ENCODE measurements around the gene ZDHHC17. TPM values are rescaled to one million over a fixed set of nuclear protein-coding genes. Genes with fewer than 3 reads are reported as not detected.

Gene ZDHHC17
- polyA plus RNA-seq, 1 of the 3 experiments (the other 2 are of a cell fraction), result 28.6 TPM

GRCh38 chr12:76745343-76745742, 18.6 kb upstream of the ZDHHC17 start:
- Histone ChIP-seq H4K20me1 (ENCODE audit: insufficient read depth) (no peaks in the 10 kb centered on the region), H3K27ac (ENCODE audit: low read depth in 2 of 2, low read length in 1 of 2) (no peak overlapping the region), H3K9ac (no peak overlapping the region), H3F3A (replicated peaks; ENCODE audit: insufficient read depth) (no peaks in the 10 kb centered on the region), H3K9me3 (no peaks in the 10 kb centered on the region), H2AFZ (ENCODE audit: low read depth) (no peak overlapping the region), H3K4me2 (no peak overlapping the region), H3K36me3 (replicated peaks in 1 of 2; ENCODE audit: control insufficient read depth in 1 of 2, insufficient read depth in 2 of 2, low read length in 1 of 2) (no peaks in the 10 kb centered on the region), H3K79me2 (ENCODE audit: insufficient read depth) (no peaks in the 10 kb centered on the region), H3K9me2 (no peaks in the 10 kb centered on the region), H3K4me1 (ENCODE audit: control insufficient read depth in 1 of 2, insufficient read depth in 2 of 2, low read depth in 1 of 2, low read length in 1 of 2) (no peaks in the 10 kb centered on the region), H3K4me3 (ENCODE audit: low read depth in 2 of 2, low read length in 1 of 2) (no peak overlapping the region), H3K27me3 (ENCODE audit: insufficient read depth) (no peaks in the 10 kb centered on the region)
- WGBS (ENCODE audit: low lambda C conversion rate), result 69% methylated on average over 2 of the region's 2 CpGs
- DNase-seq, result no peak
- POLR2A ChIA-PET, result no interaction called here
- TF ChIP-seq MAX (IDR thresholded peaks at IDR 0.05; ENCODE audit: low read depth) (no peak), FOSL2 (IDR thresholded peaks at IDR 0.05; ENCODE audit: borderline replicate concordance, low read depth) (no peak), RXRA (IDR thresholded peaks at IDR 0.05; ENCODE audit: borderline replicate concordance, low read depth) (no peak), GABPA (IDR thresholded peaks at IDR 0.05; ENCODE audit: low read depth) (no peak), MEF2A (IDR thresholded peaks at IDR 0.05; ENCODE audit: borderline replicate concordance, low read depth) (no peak), RAD21 (IDR thresholded peaks at IDR 0.05; ENCODE audit: low read length) (no peak), REST (IDR thresholded peaks at IDR 0.05; ENCODE audit: low read depth, low read length) (no peak), GATA2 (CRISPR knock-in tag; IDR thresholded peaks at IDR 0.05) (no peak), YY1 (IDR thresholded peaks at IDR 0.05; ENCODE audit: low read depth) (no peak), FOXJ3 (CRISPR knock-in tag; IDR thresholded peaks at IDR 0.05) (no peak), TEAD4 (IDR thresholded peaks at IDR 0.05; ENCODE audit: borderline replicate concordance, insufficient read depth) (no peak), TCF12 (IDR thresholded peaks at IDR 0.05) (no peak), EP300 (IDR thresholded peaks at IDR 0.05; ENCODE audit: borderline replicate concordance in 1 of 2, low read depth in 1 of 2, low read length in 1 of 2) (no peak), PBX3 (IDR thresholded peaks at IDR 0.05) (no peak), IRF3 (IDR thresholded peaks at IDR 0.05; ENCODE audit: low read depth, low read length) (no peak)
- CTCF ChIA-PET, result no interaction called here

All from SK-N-SH (cell line).